ENCODE data around the gene MKRN3.
"Not testable (repeated sequence)": the region's sequence is repeated elsewhere in the genome, so short reads cannot be mapped to it uniquely, and the experiment has no call there.

MKRN3 gene

DNA sequence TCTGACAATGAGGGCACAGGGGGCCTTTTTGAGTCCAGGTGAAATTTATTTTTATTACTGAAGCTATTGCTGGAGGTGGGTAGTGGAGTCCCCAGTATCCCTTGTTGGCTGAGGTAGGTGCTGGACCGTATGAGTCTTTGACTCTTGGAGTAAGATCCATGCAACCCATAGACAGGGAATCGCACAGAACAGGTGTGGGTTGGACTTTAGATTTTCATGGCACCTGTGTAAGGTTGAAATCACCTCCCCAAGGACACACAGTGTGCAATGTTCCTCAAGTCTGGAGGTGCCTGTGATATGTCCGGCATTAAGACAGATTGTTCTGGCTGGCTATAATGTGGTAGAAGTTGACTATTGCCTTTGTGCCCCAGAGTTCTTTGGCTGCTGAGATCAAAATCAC lies 23.5 kb downstream of the MKRN3 start:
- no peak for DNase-seq

DNA sequence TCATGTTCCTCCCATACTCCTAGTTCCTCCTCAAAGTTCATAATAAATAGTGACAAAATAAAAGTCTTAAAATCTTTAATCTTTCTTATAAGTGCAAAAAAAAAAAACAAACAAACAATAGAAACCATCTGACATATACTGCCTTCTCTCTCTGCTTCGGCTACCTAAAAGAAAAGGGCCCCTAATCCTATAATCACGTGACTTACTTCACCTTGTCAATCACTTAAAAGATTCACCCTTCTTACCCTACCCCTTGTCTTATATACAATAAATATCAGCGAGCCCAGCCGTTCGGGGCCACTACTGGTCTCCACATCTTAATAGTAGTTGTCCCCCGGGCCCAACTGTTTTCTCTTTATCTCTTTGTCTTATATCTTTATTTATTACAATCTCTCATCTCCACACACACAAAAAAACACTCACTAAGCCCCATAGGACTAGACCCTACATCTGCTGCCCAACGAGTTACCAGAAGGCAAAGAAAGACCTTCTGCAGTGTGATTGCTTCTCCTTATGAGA lies 28.8 kb downstream of the MKRN3 start:
- no peak for DNase-seq

DNA sequence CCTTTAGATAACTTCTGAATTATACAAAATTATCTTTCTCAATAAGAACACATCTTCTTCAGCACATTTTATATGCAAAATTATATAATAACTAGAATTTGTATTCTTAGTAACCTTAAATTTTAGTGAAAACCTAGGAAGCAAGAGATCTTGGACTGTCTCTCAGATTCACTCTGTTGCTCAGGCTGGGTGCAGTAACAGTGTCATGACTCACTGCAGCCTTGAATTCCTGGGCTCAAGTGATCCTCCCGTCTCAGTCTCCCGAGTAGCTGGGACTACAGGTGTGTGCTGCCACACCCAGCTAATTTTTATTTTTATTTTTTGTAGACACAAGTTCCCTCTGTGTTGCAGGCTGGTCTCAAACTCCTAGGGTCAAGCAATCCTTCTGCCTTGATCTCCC lies 29.9 kb downstream of the MKRN3 start:
- no peak for DNase-seq

DNA sequence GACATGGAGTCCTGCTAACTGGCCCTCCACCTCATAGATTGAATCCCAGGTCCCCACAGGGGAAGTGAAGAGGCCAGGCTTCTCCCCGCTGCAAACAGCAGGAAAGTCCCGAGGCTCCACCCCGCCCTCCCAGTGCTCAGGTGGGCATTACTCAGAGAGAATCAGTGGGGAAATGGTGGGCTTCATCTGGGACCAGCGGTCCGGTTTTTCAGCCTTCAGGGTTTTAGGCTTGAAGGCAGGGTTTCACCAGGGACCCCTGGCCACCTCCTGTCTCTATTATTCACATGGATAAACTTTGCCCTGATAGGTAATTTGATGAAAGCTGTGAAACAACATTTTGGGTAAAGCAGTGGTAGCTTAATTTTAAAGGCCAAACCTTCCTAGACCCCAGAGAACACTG lies 31.3 kb downstream of the MKRN3 start:
- DNase-seq: no peak

DNA sequence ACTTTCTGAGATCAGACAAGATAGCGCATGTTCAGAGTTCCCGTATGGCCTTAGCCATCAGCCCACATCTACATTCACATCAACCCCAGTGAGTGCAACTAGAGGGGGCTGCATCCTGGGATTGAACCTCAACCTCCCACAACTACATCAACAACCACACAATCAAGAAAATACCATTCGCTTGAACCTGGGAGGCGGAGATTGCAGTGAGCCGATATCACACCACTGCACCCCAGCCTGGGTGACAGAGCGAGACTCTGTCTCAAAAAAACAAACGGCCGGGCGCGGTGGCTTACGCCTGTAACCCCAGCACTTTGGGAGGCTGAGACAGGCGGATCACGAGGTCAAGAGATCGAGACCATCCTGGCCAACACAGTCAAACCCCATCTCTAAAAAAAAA lies 31.8 kb downstream of the MKRN3 start:
- DNase-seq: not testable (repeated sequence)

DNA sequence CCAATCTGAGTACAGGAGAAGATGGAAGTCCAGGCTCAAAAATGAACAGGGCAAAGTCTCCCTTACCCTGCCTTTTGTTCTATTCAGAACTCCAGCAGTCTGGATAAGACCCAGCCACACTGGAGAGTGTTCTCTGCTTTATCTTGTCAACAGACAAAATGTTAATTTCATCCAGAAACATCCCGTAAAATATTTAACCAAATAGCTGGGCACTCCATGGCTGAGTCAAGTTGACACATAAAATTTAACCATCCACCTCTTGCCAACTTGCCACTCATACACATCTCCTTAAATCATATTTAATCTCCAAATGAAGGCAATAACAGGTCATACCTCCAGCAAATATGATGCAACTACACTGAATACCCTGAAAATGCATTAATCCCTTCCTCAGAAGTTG lies 33.6 kb downstream of the MKRN3 start:
- DNase-seq: no peak

DNA sequence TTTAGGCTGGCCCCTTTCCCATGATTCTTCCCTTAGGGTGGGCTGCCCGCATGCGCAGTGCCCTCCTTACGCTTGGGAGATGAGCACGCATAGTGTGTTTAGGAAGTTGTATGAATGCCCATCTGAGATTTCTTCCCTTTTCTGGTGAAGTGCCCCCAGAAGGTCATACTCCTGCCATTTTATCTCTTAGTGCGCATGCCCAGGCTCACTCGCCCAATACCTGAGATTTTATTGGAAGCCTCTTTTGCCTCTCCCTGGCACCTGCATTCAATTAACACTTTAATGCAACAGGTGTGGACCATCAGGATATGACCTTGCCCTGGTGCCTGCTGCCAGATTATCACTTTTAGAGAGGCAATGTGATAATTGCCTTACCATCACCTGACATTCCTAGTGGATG lies 36.6 kb downstream of the MKRN3 start:
- no peak for DNase-seq

DNA sequence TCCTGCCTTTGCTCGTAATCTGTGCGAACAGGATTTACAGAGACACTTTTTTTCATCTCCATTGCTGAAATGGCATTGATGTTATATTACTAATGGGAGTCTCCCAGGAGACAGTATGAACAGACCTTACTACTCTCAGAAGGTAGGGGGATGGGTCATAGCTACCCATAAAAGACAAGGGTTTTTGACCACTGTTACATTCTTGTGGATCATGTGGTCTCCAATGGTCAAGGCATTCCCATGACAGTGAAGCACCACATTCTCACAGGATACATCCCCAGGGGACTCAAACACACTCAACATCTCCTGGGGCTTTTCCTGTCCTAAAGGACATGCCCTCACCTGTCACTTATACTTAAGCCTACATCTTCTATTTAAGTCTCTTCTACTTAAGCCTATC lies 40.8 kb downstream of the MKRN3 start:
- no peak for DNase-seq

DNA sequence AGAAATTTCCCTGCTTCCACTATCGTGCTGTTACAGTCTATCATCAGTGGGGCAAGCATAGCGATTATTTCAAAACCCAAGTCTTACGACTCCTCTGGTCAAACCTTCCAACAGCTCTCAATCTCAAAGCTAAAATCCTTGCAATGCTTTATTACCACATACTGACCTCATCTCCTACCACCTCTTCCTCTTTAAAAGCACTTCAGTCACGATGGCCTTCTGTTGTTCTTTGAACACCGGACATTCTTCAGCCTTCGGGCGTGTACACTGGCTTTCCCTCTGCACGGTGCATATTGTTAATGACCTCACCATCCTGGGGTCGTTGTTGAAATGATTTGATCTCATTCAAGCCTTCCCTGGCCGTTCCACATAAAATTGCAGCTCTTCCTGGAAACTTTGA lies 51.1 kb downstream of the MKRN3 start:
- DNase-seq: no peak
